SH-SY5Y (cell line): Measurements from ENCODE around the gene C2orf78.

Experiments
- GATA2 ChIP-seq: IDR thresholded peaks from 2 replicates; pipeline ENCODE4 v1.6.1; 2011; ENCODE audit warnings: mild to moderate bottlenecking, low read depth, low read length
- GATA3 ChIP-seq: IDR thresholded peaks from 2 replicates; pipeline ENCODE4 v1.6.1; 2011; ENCODE audit warnings: low read depth, mild to moderate bottlenecking, low read length, moderate library complexity

- no peak for TF ChIP-seq GATA2
- TF ChIP-seq GATA3, result no peak
Measured at GRCh38 chr2:73746015-73746876, 37.7 kb upstream of the C2orf78 start.
